ENCODE measurements around the gene THEMIS2. TPM values are rescaled to one million over a fixed set of nuclear protein-coding genes. Genes with fewer than 3 reads are reported as not detected.

The THEMIS2 gene
- total and polyA plus RNA-seq, 9 of the 15 experiments (the other 6 are each of a cell fraction or from before 2014, with no cell fraction given): 2.3 to 12.7 (median 8.0) TPM

DNA sequence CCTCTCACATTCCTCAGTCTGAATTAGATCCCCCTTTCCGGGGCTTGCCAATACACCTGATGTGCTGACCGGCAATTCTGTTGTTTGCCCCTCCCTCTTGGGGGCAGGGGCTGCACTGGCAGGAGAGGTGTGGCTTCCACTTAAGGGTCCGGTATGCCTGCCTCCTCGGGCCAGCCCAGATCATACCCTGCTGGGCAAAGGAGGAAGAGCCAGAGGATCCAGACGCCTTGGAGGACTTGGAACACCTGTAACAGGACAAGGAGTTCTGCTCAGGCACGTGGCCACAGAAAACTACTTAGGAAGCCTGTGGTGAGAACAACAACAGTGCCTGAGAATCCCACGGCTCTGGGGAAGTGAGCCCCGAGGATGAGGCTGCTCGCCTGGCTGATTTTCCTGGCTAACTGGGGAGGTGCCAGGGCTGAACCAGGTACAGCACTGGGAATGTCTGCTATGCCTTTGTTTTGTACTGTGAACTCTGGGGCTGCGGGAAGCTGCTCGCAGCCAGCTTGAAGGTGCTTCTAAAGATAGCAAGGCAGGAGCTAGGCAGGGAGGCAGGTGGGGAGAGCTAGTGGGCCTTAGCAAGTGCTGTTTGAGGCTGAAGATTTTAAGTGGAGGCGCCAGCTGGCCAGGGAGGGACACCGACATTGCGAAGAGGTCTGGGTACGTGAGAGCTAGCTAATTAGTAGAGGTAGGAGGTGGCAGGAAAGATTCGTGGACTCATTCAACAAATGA lies 62.6 kb downstream of the THEMIS2 start, which contains the start of gene SMPDL3B (continued):
- TF ChIP-seq RBFOX2 (IDR thresholded peaks at IDR 0.05; ENCODE audit: low read depth, low read length) (peak; percentile 41; the same call in 1 of the 2 replicates), ZNF133 (CRISPR knock-in tag; IDR thresholded peaks at IDR 0.05) (no peak), PTRF (tag; IDR thresholded peaks at IDR 0.05) (no peak), SAFB2 (IDR thresholded peaks at IDR 0.05; ENCODE audit: borderline replicate concordance, low read depth, low read length, severe bottlenecking) (no peak), SRSF3 (IDR thresholded peaks at IDR 0.05; ENCODE audit: insufficient read depth, low read length) (no peak), ZNF511 (CRISPR knock-in tag; IDR thresholded peaks at IDR 0.05) (no peak), MYNN (IDR thresholded peaks at IDR 0.05) (no peak), MYNN (CRISPR knock-in tag; IDR thresholded peaks at IDR 0.05) (peak; percentile 29; the same call in 1 of the 2 replicates), ZNF76 (CRISPR knock-in tag; IDR thresholded peaks at IDR 0.05; ENCODE audit: borderline replicate concordance) (no peak), ZNF707 (CRISPR knock-in tag; conservative IDR thresholded peaks at IDR 0.05) (no peak), RHOXF2B (CRISPR knock-in tag; conservative IDR thresholded peaks at IDR 0.05) (no peak), RAD51 (IDR thresholded peaks at IDR 0.05; ENCODE audit: borderline replicate concordance, low read depth) (peak; percentile 44), IFI16 (CRISPR knock-in tag; IDR thresholded peaks at IDR 0.05) (no peak), SRF (CRISPR knock-in tag; IDR thresholded peaks at IDR 0.05) (peak in 1 of 2 experiments; percentile 55; a peak in 1 of 4 replicates), HBP1 (CRISPR knock-in tag; IDR thresholded peaks at IDR 0.05) (no peak)
- TF ChIP-seq, protein P1, sequence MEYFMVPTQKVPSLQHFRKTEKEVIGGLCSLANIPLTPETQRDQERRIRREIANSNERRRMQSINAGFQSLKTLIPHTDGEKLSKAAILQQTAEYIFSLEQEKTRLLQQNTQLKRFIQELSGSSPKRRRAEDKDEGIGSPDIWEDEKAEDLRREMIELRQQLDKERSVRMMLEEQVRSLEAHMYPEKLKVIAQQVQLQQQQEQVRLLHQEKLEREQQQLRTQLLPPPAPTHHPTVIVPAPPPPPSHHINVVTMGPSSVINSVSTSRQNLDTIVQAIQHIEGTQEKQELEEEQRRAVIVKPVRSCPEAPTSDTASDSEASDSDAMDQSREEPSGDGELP (CRISPR knock-in tag; IDR thresholded peaks at IDR 0.05; ENCODE audit: borderline replicate concordance): 0 out of 2 replicates have a peak, but pooled peaks have one; percentile 17
- TF ChIP-seq, protein P2, sequence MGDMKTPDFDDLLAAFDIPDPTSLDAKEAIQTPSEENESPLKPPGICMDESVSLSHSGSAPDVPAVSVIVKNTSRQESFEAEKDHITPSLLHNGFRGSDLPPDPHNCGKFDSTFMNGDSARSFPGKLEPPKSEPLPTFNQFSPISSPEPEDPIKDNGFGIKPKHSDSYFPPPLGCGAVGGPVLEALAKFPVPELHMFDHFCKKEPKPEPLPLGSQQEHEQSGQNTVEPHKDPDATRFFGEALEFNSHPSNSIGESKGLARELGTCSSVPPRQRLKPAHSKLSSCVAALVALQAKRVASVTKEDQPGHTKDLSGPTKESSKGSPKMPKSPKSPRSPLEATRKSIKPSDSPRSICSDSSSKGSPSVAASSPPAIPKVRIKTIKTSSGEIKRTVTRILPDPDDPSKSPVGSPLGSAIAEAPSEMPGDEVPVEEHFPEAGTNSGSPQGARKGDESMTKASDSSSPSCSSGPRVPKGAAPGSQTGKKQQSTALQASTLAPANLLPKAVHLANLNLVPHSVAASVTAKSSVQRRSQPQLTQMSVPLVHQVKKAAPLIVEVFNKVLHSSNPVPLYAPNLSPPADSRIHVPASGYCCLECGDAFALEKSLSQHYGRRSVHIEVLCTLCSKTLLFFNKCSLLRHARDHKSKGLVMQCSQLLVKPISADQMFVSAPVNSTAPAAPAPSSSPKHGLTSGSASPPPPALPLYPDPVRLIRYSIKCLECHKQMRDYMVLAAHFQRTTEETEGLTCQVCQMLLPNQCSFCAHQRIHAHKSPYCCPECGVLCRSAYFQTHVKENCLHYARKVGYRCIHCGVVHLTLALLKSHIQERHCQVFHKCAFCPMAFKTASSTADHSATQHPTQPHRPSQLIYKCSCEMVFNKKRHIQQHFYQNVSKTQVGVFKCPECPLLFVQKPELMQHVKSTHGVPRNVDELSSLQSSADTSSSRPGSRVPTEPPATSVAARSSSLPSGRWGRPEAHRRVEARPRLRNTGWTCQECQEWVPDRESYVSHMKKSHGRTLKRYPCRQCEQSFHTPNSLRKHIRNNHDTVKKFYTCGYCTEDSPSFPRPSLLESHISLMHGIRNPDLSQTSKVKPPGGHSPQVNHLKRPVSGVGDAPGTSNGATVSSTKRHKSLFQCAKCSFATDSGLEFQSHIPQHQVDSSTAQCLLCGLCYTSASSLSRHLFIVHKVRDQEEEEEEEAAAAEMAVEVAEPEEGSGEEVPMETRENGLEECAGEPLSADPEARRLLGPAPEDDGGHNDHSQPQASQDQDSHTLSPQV (IDR thresholded peaks at IDR 0.05): 0 out of 2 replicates have a peak, but pooled peaks have one; percentile 54
